DMS 273 (cell line): ENCODE measurements around the gene CTDNEP1.

ENCODE experiments used
- DNase-seq: peaks from one replicate; lab custom pipeline; 2025; ENCODE audit not compliant: unreplicated experiment; lab: John Stamatoyannopoulos, UW

The CTDNEP1 gene

GRCh38 chr17:7280519-7281073 is 29.1 kb upstream of the CTDNEP1 start:
- DNase-seq, result peak; percentile 93

- DNase-seq, result no peak
These were observed 27.9 kb upstream of the CTDNEP1 start for GRCh38 chr17:7279448-7279847.

GRCh38 chr17:7266784-7267183 is 15.2 kb upstream of the CTDNEP1 start:
- no peak for DNase-seq

- no peak for DNase-seq
These were observed 12.2 kb upstream of the CTDNEP1 start for GRCh38 chr17:7263801-7264078.

GRCh38 chr17:7262935-7263800 is 11.6 kb upstream of the CTDNEP1 start:
- DNase-seq, result no peak

GRCh38 chr17:7262192-7262934 is 10.8 kb upstream of the CTDNEP1 start, which contains the start of gene CLDN7:
Gene CLDN7, minus strand, starts transcription at chr17:7262478. Its CDS starts 435 bp downstream, at chr17:7262043.
- DNase-seq, result no peak

GRCh38 chr17:7261379-7262191 is 10.1 kb upstream of the CTDNEP1 start:
- DNase-seq, result no peak

- DNase-seq, result peak; percentile 50
These were observed 9.3 kb upstream of the CTDNEP1 start for GRCh38 chr17:7260651-7261378.

GRCh38 chr17:7260151-7260550 is 8.6 kb upstream of the CTDNEP1 start:
- no peak for DNase-seq

- DNase-seq, result no peak
These were observed 8.0 kb upstream of the CTDNEP1 start for GRCh38 chr17:7259555-7259889.

- DNase-seq, result no peak
These were observed 7.4 kb upstream of the CTDNEP1 start for GRCh38 chr17:7258731-7259554.

GRCh38 chr17:7256766-7257456 is 5.4 kb upstream of the CTDNEP1 start:
- no peak for DNase-seq

GRCh38 chr17:7254511-7254910 is 3.0 kb upstream of the CTDNEP1 start:
- DNase-seq, result no peak

GRCh38 chr17:7253082-7253481 is 1.5 kb upstream of the CTDNEP1 start:
- DNase-seq, result no peak

- peak; percentile 93 for DNase-seq
These were observed 876 bp upstream of the CTDNEP1 start, which contains the start of gene ELP5 for GRCh38 chr17:7252176-7253043. Gene ELP5, plus strand, starts transcription at chr17:7252215. Its CDS starts 336 bp downstream, at chr17:7252551.

- DNase-seq, result no peak
These were observed 573 bp downstream of the CTDNEP1 start for GRCh38 chr17:7250695-7251627.

GRCh38 chr17:7249830-7250229 is 1.7 kb downstream of the CTDNEP1 start:
- no peak for DNase-seq
